Activated naive CD8-positive, alpha-beta T cell treated with anti-CD3 and anti-CD28 coated beads, Interleukin-2, amount 10 ng/mL, durations not matched to agents 7 days and 5 days (primary cell): ENCODE results near the gene TSPAN15. TPM values are rescaled to one million over a fixed set of nuclear protein-coding genes. Genes with fewer than 3 reads are reported as not detected.

Experiments used
- ATAC-seq: fragments of 150-1000 bp; cut with Tn5 transposase; one replicate; pipeline ENCODE4 v1.10.0; 2021; ENCODE audit warnings: low read depth, moderate library complexity
- POLR2A ChIA-PET: fragments of 350-600 bp; sonication (Branson Sonifier 250); formaldehyde crosslinking; loops from one replicate; lab custom pipeline; 2021; ENCODE audit warnings: antibody characterized with exemption; lab: Charles Lee
- DNase-seq: peaks from one replicate; pipeline ENCODE4 v3.0.0; 2021
- H3K27ac Mint-ChIP-seq: one replicate; pipeline ENCODE4 v1.8.0; 2022; ENCODE audit warnings: mild to moderate bottlenecking, mixed read lengths
- H3K27me3 Mint-ChIP-seq: one replicate; pipeline ENCODE4 v1.8.0; 2022; ENCODE audit warnings: mild to moderate bottlenecking, moderate library complexity, mixed read lengths
- H3K36me3 Mint-ChIP-seq: one replicate; pipeline ENCODE4 v1.8.0; 2021; ENCODE audit warnings: mild to moderate bottlenecking, mixed read lengths
- H3K4me1 Mint-ChIP-seq: one replicate; pipeline ENCODE4 v1.8.0; 2021; ENCODE audit warnings: mixed read lengths
- H3K4me3 Mint-ChIP-seq: one replicate; pipeline ENCODE4 v1.8.0; 2022; ENCODE audit warnings: mild to moderate bottlenecking, moderate library complexity, mixed read lengths
- H3K9me3 Mint-ChIP-seq: one replicate; pipeline ENCODE4 v1.8.0; 2021; ENCODE audit warnings: mixed read lengths
- total RNA-seq, 2 experiments: library from RNA; stranded (reverse); gene quantifications; one replicate each; pipeline ENCODE4 v1.2.3, GENCODE V29; 2021

TSPAN15 gene
- total RNA-seq, 2 experiments from 2014 or later, result 4.6 to 4.7 TPM

DNA sequence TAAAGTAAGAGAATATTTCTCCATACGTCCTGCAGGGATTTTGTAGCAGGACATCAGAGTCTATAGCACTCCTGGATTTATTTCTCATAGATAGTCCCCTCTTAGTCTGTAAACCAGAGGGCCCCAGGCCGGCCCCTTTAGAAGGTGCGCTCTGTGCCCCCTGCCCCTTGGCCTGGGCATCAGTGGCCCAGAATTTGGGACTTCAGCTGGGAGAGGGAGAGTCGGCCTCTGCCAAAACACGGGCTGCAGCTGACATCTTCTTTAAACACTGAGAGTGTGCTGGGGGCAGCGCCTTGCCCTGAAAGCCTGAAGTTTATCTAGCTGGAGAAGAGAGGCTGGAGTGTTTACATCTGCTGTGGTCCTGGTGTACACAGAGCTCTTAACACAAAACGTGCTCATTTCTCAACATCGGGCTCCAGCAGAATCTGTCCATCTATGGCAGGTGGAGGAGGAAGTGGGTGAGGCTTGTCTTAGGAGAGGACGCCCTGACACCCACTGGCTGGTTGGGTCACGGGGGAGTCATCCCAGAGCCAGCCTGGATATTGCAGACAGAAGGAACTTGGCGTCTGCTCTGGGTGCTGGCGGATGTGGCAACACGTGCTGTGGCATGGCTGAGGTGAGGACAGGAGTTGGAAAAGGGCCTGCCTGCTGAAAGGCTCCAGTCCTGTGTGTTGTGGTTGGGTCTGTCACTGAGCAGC is 29.5 kb upstream of the TSPAN15 start:
- H3K4me1 Mint-ChIP-seq, result peaks cover 26% of the 10 kb centered on the region
- no peaks in the 10 kb centered on the region for H3K27me3 Mint-ChIP-seq
- POLR2A ChIA-PET, result no interaction called here
- no peak overlapping the region for H3K4me3 Mint-ChIP-seq
- DNase-seq (peak; percentile 24), ATAC-seq (no peak)
- H3K36me3 Mint-ChIP-seq, result peaks cover 1% of the 10 kb centered on the region
- no peak overlapping the region for H3K27ac Mint-ChIP-seq
- H3K9me3 Mint-ChIP-seq, result no peaks in the 10 kb centered on the region

DNA sequence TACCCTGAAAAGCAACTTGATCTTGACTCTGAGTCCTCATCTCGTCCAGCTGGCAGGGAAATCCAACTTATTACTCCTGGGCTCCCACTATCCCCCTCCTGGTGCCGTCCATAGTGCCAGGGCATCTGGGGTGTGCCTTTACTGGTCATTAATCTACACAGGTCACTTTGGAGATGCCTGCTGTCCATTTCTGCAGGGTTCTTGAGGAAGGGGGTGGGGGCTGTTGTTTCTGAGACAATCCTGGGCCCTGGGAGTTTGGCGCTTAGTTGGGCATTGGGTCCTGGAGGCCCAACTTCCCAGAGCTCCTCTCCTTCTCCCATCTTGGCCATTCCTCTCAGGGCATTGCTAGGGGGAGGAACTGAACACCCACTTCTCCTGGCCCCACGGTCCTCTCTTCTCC is 28.6 kb upstream of the TSPAN15 start:
- Mint-ChIP-seq H3K36me3 (peaks cover 1% of the 10 kb centered on the region), H3K27ac (no peak overlapping the region), H3K9me3 (no peaks in the 10 kb centered on the region), H3K4me3 (no peak overlapping the region), H3K27me3 (no peaks in the 10 kb centered on the region), H3K4me1 (peaks cover 33% of the 10 kb centered on the region)
- ATAC-seq (no peak), DNase-seq (peak; percentile 12)
- POLR2A ChIA-PET, result no interaction called here

DNA sequence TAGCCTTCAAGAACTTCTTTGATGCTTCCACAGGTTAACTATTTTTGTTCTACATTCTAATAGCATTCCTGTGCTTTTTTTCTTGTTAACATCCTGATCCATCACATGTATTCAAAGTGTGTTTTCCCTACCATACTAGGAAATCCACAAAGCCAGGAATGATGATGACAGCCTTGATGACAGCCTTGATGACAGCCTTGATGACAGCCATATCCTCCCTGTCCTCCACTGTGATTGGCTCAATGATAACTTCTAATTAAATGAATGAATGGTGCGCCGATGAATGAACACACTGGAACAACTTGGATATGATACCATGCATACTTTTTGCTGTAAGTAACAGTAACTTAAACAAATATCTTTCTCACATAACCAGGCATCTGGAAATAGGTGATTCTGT is 26.2 kb upstream of the TSPAN15 start:
- no peaks in the 10 kb centered on the region for H3K9me3 Mint-ChIP-seq
- peaks cover 36% of the 10 kb centered on the region for H3K4me1 Mint-ChIP-seq
- no peaks in the 10 kb centered on the region for H3K27me3 Mint-ChIP-seq
- peaks cover 1% of the 10 kb centered on the region for H3K36me3 Mint-ChIP-seq
- POLR2A ChIA-PET, result no interaction called here
- no peak overlapping the region for H3K27ac Mint-ChIP-seq
- no peak for ATAC-seq
- H3K4me3 Mint-ChIP-seq, result no peak overlapping the region
- DNase-seq, result no peak

DNA sequence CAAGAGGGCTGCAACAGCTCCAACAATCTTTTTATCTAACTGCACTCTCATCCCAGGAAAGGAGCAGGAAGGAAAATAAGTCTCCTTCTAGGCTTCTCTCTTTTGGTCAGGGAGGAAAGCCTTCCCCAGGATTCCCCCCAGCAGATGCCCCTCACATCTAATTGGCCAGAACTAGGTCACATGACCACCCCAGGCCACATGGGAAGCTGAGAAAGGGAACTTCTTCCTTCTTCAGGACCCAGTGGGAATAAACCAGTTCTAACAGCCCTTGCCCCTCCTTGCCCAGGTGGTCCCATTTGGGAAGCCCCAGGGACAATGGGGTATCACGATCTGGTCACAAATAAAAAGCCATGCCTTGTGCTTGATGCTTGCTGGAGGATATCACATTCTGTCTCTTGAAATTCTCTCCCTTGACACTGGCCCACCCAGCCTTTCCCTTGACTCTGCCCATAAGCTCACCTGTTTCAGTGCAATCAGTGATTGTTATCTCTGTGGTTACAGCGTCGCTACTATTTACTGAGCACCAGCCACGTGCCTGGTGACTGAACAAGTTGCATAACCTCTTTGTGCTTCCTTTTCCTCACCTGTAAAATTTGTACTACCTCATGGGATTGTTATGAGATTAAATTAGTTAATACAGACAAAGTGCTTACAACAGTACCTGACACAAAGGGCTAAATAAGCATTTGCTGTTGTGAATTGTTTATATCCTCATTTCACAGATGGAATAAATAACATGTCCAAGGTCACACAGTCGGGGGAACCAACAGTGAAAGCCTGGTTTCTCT is 25.6 kb upstream of the TSPAN15 start:
- POLR2A ChIA-PET, result no interaction called here
- peak overlapping the region; percentile 2 for H3K27ac Mint-ChIP-seq
- peak; percentile 59 for ATAC-seq

DNA sequence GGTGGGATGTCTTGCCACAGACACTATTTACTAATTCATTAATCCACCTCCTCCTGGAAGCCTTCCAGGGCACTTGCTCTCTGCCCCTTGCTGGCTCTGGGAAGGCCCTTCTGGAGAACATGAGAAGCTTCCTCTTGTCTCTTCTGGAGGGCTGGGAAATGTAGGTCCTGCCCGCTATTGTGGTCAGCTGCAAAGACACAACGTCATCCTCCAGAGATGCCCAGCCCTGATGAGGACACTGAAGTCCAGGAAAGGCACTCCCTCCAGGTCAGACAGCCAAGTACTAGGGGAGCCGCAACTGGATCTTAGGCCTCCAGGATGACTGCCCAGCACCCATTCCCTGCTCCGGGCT is 24.9 kb upstream of the TSPAN15 start:
- Mint-ChIP-seq H3K4me1 (peaks cover 36% of the 10 kb centered on the region), H3K36me3 (peaks cover 1% of the 10 kb centered on the region), H3K4me3 (no peak overlapping the region), H3K27ac (no peak overlapping the region), H3K9me3 (no peaks in the 10 kb centered on the region), H3K27me3 (no peaks in the 10 kb centered on the region)
- ATAC-seq (no peak), DNase-seq (peak; percentile 15)
- POLR2A ChIA-PET, result interaction anchor here (1.2 kb wide), 1 partner anchor 82 kb away, joined by 4 read pairs; no protein-coding TSS in a partner anchor

More for the DNA sequence above, 25.6 kb upstream of the TSPAN15 start:
- Mint-ChIP-seq H3K4me3 (no peak overlapping the region), H3K4me1 (peaks cover 36% of the 10 kb centered on the region), H3K36me3 (peaks cover 1% of the 10 kb centered on the region), H3K27me3 (no peaks in the 10 kb centered on the region), H3K9me3 (no peaks in the 10 kb centered on the region)
- DNase-seq, result peak; percentile 29

DNA sequence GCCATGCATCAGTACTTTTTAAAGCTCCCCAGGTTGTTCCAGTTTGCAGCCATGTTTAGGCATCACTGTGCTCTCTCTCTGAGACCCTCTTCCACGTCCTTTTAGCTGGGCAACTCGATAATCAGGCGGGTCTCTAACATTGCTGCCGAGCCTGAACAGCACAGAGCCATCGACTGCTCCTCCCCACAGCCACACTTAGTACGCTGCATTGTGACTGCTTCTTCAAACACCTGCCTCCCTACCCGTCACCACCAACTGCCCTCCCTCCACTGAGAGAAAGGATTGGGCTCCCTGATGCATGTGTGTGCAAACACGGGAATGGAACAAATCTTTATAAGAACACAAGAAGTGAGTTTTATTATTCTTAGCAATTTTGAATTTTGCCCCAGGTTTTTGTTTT is 23.1 kb upstream of the TSPAN15 start:
- Mint-ChIP-seq H3K4me1 (peaks cover 36% of the 10 kb centered on the region), H3K36me3 (peaks cover 1% of the 10 kb centered on the region), H3K27ac (no peak overlapping the region), H3K9me3 (no peaks in the 10 kb centered on the region), H3K4me3 (no peak overlapping the region), H3K27me3 (no peaks in the 10 kb centered on the region)
- POLR2A ChIA-PET, result interaction anchor here (0.7 to 1.1 kb wide), 2 partner anchors 73 to 79 kb away, joined by 4 read pairs; no protein-coding TSS in a partner anchor
- ATAC-seq (no peak), DNase-seq (peak; percentile 22)

DNA sequence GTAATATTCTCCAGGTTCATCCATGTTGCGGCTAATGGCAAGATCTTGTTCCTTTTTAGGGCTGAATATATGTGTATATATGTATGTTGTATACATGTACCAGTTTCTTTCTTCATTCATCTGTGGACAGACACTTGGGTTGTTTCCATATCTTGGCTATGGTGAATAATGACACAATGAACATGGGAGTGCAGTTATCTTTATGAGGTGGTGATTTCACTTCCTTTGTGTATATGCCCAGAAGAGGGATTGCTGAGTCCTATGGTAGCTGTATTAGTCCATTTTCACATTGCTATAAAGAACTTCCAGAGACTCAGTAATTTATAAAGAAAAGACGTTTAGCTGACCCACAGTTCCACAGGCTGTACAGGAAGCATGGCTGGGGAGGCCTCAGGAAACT is 17.1 kb upstream of the TSPAN15 start:
- no peaks in the 10 kb centered on the region for H3K36me3 Mint-ChIP-seq

DNA sequence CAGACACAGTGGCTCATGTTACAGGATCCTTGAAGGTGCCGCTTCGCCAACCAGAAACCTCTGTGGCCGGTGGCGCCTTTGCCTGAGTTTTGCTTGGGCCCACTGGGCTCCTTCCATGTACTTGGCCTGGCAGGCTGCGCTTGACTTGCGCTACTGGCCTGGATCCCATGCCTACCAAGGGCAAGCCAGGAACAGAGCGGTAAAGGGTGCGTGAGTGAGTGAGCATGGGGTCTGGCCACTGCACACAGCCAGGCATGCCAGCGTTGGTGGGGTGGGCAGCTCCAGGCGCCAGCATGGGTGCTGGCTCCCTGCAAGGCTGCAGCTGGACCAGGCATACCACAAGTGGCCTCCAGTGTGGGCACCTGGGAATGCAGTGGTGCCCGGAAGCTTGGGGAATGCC is 16.3 kb upstream of the TSPAN15 start:
- Mint-ChIP-seq H3K27me3 (peaks cover 10% of the 10 kb centered on the region), H3K9me3 (no peaks in the 10 kb centered on the region), H3K4me1 (no peaks in the 10 kb centered on the region), H3K27ac (no peak overlapping the region), H3K4me3 (no peak overlapping the region), H3K36me3 (no peaks in the 10 kb centered on the region)
- ATAC-seq, result no peak
- POLR2A ChIA-PET, result no interaction called here
- DNase-seq, result peak; percentile 17

More for the DNA sequence above, 17.1 kb upstream of the TSPAN15 start:
- H3K4me3 Mint-ChIP-seq, result no peak overlapping the region
- no peaks in the 10 kb centered on the region for H3K4me1 Mint-ChIP-seq
- no peak for DNase-seq
- H3K9me3 Mint-ChIP-seq, result no peaks in the 10 kb centered on the region
- H3K27me3 Mint-ChIP-seq, result peaks cover 8% of the 10 kb centered on the region
- POLR2A ChIA-PET, result no interaction called here
- no peak overlapping the region for H3K27ac Mint-ChIP-seq
- no peak for ATAC-seq

DNA sequence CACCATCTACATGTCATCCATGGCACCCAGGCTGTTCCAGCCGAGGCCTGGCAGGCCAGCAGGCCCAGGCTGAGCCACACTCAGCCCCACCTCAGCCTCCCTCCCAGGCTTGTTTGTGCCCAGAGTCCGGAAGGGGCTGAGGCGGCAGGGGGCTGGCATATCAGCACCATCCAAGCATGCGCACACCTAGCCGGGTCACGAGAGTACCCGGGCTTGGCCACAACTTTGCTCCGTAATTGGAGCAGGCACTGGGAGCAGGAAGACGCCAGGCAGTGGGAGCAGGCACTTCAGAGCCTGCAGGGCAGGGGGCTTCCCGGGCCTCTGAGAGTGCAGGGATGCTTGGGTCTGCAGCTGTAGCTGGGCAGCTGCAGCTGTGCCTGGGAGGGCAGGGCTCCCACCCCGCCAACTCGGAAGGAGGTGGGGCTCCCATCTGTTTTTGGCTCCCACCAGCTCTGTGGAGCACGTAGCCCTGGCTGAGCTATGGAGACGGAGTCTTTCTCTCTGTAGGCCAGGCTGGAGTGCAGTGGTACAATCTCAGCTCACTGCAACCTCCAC is 15.2 kb upstream of the TSPAN15 start:
- Mint-ChIP-seq H3K27ac (no peak overlapping the region), H3K36me3 (no peaks in the 10 kb centered on the region), H3K4me3 (no peak overlapping the region), H3K27me3 (peaks cover 10% of the 10 kb centered on the region), H3K4me1 (no peaks in the 10 kb centered on the region), H3K9me3 (no peaks in the 10 kb centered on the region)
- POLR2A ChIA-PET, result interaction anchor here (1.2 kb wide), 1 partner anchor 11 kb away, joined by 3 read pairs; no protein-coding TSS in a partner anchor
- no peak for ATAC-seq
- peak; percentile 21 for DNase-seq

DNA sequence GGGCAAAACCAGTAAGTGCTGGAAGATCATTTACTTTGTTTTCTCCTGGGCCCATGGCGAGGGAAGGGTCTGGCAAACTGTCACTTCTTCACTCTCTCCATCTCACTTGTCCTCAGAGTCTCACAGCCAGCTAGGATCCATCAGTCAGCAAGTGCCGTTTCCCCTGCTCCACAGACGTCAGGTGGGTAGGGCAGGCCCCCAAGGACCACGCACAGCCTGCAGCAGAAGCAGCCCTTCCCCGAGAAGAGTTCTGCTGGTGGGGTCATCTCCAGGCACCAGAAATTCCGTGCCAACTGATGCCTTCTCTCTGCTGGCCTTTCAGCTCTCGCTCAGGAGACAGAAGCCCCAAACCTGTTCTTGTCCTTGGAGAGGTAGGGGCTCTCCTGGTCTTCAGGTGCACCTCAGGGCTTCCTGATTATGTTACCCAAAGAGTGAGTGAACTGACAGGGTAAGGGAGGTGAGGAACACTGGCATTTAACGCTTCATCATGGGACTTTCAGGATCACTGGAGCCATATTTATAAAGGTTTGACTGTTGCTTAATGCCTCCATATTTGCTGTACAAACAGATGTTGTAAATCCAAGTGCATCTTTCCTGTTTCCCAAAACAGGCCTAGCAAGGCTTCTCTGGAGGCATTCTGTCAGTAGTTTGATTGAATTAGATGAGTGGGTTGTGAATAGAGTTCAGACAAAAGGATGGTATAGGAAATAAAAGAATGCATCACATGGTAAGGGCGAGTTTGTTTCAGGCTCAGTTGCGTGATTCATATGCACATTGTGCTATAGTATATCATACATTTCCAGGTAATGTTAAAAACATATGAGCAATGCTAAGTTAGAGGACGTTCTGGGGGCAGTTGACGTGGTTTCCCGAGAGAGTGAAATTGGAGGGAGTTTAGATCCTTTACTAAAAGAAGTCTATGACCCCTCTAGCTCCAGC is 13.7 kb upstream of the TSPAN15 start:
- no peak overlapping the region for H3K27ac Mint-ChIP-seq
- DNase-seq (no peak), ATAC-seq (no peak)
- H3K27me3 Mint-ChIP-seq, result peaks cover 10% of the 10 kb centered on the region
- no peaks in the 10 kb centered on the region for H3K4me1 Mint-ChIP-seq
- H3K36me3 Mint-ChIP-seq, result no peaks in the 10 kb centered on the region
- H3K9me3 Mint-ChIP-seq, result no peaks in the 10 kb centered on the region
- POLR2A ChIA-PET, result no interaction called here
- no peak overlapping the region for H3K4me3 Mint-ChIP-seq

DNA sequence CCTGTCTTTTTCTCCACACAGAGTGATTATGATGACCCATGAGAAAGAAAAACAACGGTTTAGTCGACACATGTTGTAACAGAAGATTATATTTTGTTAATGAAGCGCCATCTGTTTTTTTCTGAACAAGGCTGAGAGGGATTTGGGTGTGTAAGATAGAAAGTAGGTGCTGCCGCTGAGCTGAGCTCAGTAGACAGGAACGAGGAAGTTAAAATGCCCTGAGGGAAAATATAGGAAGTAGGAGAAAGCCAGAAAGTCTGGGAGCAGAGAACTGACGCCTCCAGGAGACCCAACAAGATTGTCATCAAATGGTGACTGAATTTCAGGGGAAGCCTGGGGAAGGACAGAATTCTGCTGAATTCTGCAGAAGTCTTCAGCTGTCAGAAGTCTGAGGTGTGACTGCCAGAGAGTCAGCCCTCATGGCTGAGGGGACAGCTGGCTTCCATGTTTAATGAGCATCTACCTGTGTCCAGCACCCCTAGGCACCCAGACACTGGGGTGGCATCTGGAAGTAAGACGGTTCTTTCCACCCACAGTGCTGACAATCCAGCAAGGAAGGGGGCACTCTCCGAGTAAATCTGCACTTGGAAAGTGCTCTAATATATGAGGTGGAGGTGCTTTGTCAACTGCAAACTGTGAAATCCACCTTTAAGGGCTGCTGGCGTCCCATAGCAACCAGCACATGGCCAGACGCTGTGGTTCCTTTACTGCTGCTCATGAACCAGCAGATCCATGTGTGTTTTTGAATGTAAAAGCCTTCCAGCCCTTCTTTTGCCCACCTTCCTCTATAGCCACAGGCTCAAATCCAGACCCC is 12.5 kb upstream of the TSPAN15 start:
- DNase-seq (no peak), ATAC-seq (no peak)
- Mint-ChIP-seq H3K27ac (no peak overlapping the region), H3K27me3 (peaks cover 14% of the 10 kb centered on the region), H3K36me3 (no peaks in the 10 kb centered on the region), H3K4me1 (no peaks in the 10 kb centered on the region), H3K9me3 (no peaks in the 10 kb centered on the region), H3K4me3 (no peak overlapping the region)
- POLR2A ChIA-PET, result no interaction called here

DNA sequence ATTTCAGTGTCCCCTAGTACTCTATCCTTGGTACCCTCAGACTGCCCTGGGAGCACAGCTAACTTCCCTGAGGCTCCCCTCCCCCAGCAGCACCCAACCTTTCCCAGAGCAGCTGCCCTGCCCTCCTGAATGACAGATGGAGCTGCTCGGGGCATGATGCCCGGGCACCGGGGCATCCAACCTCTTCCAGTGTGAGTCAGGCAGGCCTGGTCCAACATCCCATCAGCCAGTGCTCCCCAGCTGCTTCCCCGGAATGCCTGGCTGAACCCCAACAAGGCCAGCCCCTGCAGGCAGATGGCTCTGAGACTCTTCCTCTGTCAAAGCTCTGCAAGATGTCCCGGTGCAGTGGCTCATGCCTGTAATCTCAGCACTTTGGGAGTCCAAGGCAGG is 11.9 kb upstream of the TSPAN15 start:
- Mint-ChIP-seq H3K27ac (no peak overlapping the region), H3K27me3 (peaks cover 14% of the 10 kb centered on the region), H3K9me3 (no peaks in the 10 kb centered on the region), H3K4me3 (no peak overlapping the region), H3K36me3 (no peaks in the 10 kb centered on the region), H3K4me1 (no peaks in the 10 kb centered on the region)
- ATAC-seq (no peak), DNase-seq (no peak)
- POLR2A ChIA-PET, result no interaction called here
